Right lobe of liver (tissue), 6 donors: ENCODE measurements around the gene CHST3. TPM values are rescaled to one million over a fixed set of nuclear protein-coding genes. Genes with fewer than 3 reads are reported as not detected.

Experiments used
- ATAC-seq, 4 donors: fragments of 200-7000 bp; cut with Tn5 transposase; one replicate each; pipeline ENCODE4 v1.9.1; 2020; ENCODE audit warnings: mild to moderate bottlenecking in 4 of 4, moderate library complexity in 4 of 4
- DNase-seq, 3 donors: peaks; one replicate each; pipeline ENCODE4 v3.0.0-alpha.2; 2020
- H3K27ac ChIP-seq, 3 donors: fragments of 200-600 bp; one replicate each; pipeline ENCODE4 v1.8.0; 2022
- H3K27me3 ChIP-seq, 2 donors: fragments of 200-600 bp; one replicate each; pipeline ENCODE4 v1.8.0; 2022
- H3K36me3 ChIP-seq, 4 donors: fragments of 200-600 bp; sonication (generic) in 1 of 4; one replicate each; pipeline versions ENCODE4 v1.5.1 to v1.8.0; 2017 to 2022; ENCODE audit warnings: control low read depth in 1 of 4
- H3K4me1 ChIP-seq, 4 donors: fragments of 200-600 bp; sonication (generic) in 1 of 4; one replicate each; pipeline versions ENCODE4 v1.5.1 to v1.8.0; 2017 to 2022; ENCODE audit warnings: control low read depth in 1 of 4
- H3K4me3 ChIP-seq, 3 donors: fragments of 200-600 bp; one replicate each; pipeline ENCODE4 v1.8.0; 2022
- H3K9me3 ChIP-seq, 4 donors: fragments of 200-600 bp; sonication (generic) in 1 of 4; one replicate each; pipeline versions ENCODE4 v1.5.1 to v1.8.0; 2017 to 2022; ENCODE audit warnings: control low read depth in 1 of 4
- CTCF ChIP-seq, 4 donors: fragments of 200-600 bp in 3 of 4; fragments of 450-650 bp in 1 of 4; IDR thresholded peaks; one replicate each; pipeline versions ENCODE4 v1.5.1 to v1.8.0; 2016 to 2022; ENCODE audit warnings: antibody characterized with exemption in 4 of 4, mild to moderate bottlenecking in 2 of 4
- POLR2A ChIP-seq: fragments of 450-650 bp; IDR thresholded peaks from one replicate; pipeline ENCODE4 v1.6.1; 2017; ENCODE audit warnings: antibody characterized with exemption, mild to moderate bottlenecking
- WGBS: methylation state at CpG from one replicate; pipeline ENCODE4 v1.1.6; 2018; ENCODE audit warnings: low coverage, low lambda C conversion rate; ENCODE audit not compliant: insufficient coverage; ENCODE audit errors: missing lambda C conversion rate; 5-methylcytosine and 5-hydroxymethylcytosine counted together
- intact Hi-C, 2 donors: fragments of 100-400 bp; cut with DNase I; formaldehyde crosslinking; loops; one replicate each; pipeline versions ENCODE4 v1.11.2 to v1.14.1; 2022
- total RNA-seq, 6 experiments: library from RNA; depleted of rRNA in 2 of 6; stranded (reverse); fragments of >200 nt in 2 of 6; fragmentation: NEBNext Ultra II Directional in 3 of 6; extraction: Animal tissue kit (Norgen Biotek cat#: 25700) in 3 of 6; gene quantifications; one replicate each; pipeline versions ENCODE4 v1.1.0 to v1.2.4, GENCODE V29; 2016 to 2023
- donor health status: DM: no; HTN: yes; CAD: no.
- donor health status: DM: no; HTN: no; CAD: no.
- donor health status: DM: no; HTN: no; CAD: no.
- donor health status: DM: no; HTN: yes; CAD: no.
- donor health status: DM: no; HTN: yes; CAD: no.

Gene CHST3
- total RNA-seq, 6 experiments from 2014 or later: 0.81 to 2.5 (median 1.8) TPM

GRCh38 chr10:72059843-72060822 lies 95.9 kb downstream of the CHST3 start:
- TF ChIP-seq POLR2A (no peak), CTCF (IDR thresholded peaks at IDR 0.05) (no peak)
- ATAC-seq: no peak
- intact Hi-C loops: loop anchor here in 1 of 2 donors (10.0 kb wide), 1 partner anchor 105 kb away; no protein-coding TSS in a partner anchor
- Histone ChIP-seq H3K4me1 (no peaks in the 10 kb centered on the region), H3K36me3 (no peaks in the 10 kb centered on the region), H3K27me3 (no peaks in the 10 kb centered on the region), H3K9me3 (no peaks in the 10 kb centered on the region), H3K4me3 (no peak overlapping the region), H3K27ac (no peak overlapping the region)
- WGBS: 55% methylated on average over 9 of the region's 19 CpGs
- DNase-seq: no peak

- Histone ChIP-seq H3K9me3 (no peaks in the 10 kb centered on the region), H3K27ac (no peak overlapping the region), H3K4me3 (no peak overlapping the region), H3K27me3 (no peaks in the 10 kb centered on the region), H3K4me1 (no peaks in the 10 kb centered on the region), H3K36me3 (no peaks in the 10 kb centered on the region)
- WGBS: no CpG with 5 or more reads among the region's 5 CpGs
- no peak for DNase-seq
- intact Hi-C loops: no loop called here
- TF ChIP-seq CTCF (IDR thresholded peaks at IDR 0.05): no peak
- TF ChIP-seq POLR2A: no peak
- peak in 2 of 4 donors; percentile 19 to 28 for ATAC-seq
These were observed 97.3 kb downstream of the CHST3 start for GRCh38 chr10:72061491-72061890.

- H3K4me3 ChIP-seq: no peak overlapping the region
- intact Hi-C loops: no loop called here
- no peaks in the 10 kb centered on the region for H3K9me3 ChIP-seq
- no peaks in the 10 kb centered on the region for H3K27me3 ChIP-seq
- TF ChIP-seq CTCF (IDR thresholded peaks at IDR 0.05): no peak
- no peak for TF ChIP-seq POLR2A
- no peak for DNase-seq
- WGBS: 57% methylated on average over 1 of the region's 9 CpGs
- no peaks in the 10 kb centered on the region for H3K36me3 ChIP-seq
- no peaks in the 10 kb centered on the region for H3K4me1 ChIP-seq
- no peak overlapping the region for H3K27ac ChIP-seq
- no peak for ATAC-seq
These were observed 97.7 kb downstream of the CHST3 start for GRCh38 chr10:72061930-72062329.

GRCh38 chr10:72062382-72062781 lies 98.2 kb downstream of the CHST3 start:
- WGBS: 76% methylated on average over 3 of the region's 10 CpGs
- Histone ChIP-seq H3K4me3 (no peak overlapping the region), H3K27ac (no peak overlapping the region), H3K9me3 (no peaks in the 10 kb centered on the region), H3K27me3 (no peaks in the 10 kb centered on the region), H3K36me3 (no peaks in the 10 kb centered on the region), H3K4me1 (no peaks in the 10 kb centered on the region)
- no peak for ATAC-seq
- DNase-seq: no peak
- no peak for TF ChIP-seq POLR2A
- TF ChIP-seq CTCF (IDR thresholded peaks at IDR 0.05): no peak
- intact Hi-C loops: no loop called here

Other genes starting within 250 kb of the CHST3 start
- gene C10orf105, start 244.6 kb upstream of the CHST3 start, total RNA-seq: under 1 TPM in 1 of 6 experiments, not detected in 5; 0.05 TPM
- 10 to 100 TPM in 3 of 6 experiments, 1 to 10 TPM in 3; 6.1 to 17.1 (median 10.1) TPM for gene VSIR, start 190.9 kb upstream of the CHST3 start, total RNA-seq
- 100 to 1,000 TPM; 520 to 743 (median 570) TPM for gene PSAP, start 113.1 kb upstream of the CHST3 start, total RNA-seq
- 1 to 10 TPM in 4 of 6 experiments, under 1 TPM in 2; 0.72 to 3.0 (median 1.2) TPM for gene SPOCK2, start 124.2 kb downstream of the CHST3 start, total RNA-seq